Thyroid gland (tissue), 4 donors: ENCODE data around the gene ZDHHC9. TPM values are rescaled to one million over a fixed set of nuclear protein-coding genes. Genes with fewer than 3 reads are reported as not detected.
"Not testable (repeated sequence)": the region's sequence is repeated elsewhere in the genome, so short reads cannot be mapped to it uniquely, and the experiment has no call there.

Experiments used
- DNase-seq, 2 donors: peaks; one replicate each; pipeline ENCODE4 v3.0.0-alpha.2; 2019
- H3K27ac ChIP-seq, 3 donors: fragments of 200-600 bp; sonication (generic); 1 replicate in 2 of 3; 2 replicates in 1 of 3; pipeline ENCODE4 v1.5.1; 2016 to 2019; ENCODE audit warnings: mild to moderate bottlenecking in 1 of 3, moderate library complexity in 1 of 3
- H3K27me3 ChIP-seq: fragments of 200-600 bp; sonication (generic); one replicate; pipeline ENCODE4 v1.5.1; 2019
- H3K36me3 ChIP-seq, 2 donors: fragments of 200-600 bp; sonication (generic); one replicate each; pipeline ENCODE4 v1.5.1; 2016 to 2019
- H3K4me1 ChIP-seq, 2 donors: fragments of 200-600 bp; sonication (generic); one replicate each; pipeline ENCODE4 v1.5.1; 2017 to 2019
- H3K4me3 ChIP-seq, 3 donors: fragments of 200-600 bp; sonication (generic); replicated peaks in 1 of 3; 1 replicate in 2 of 3; 2 replicates in 1 of 3; pipeline ENCODE4 v1.5.1; 2016; ENCODE audit warnings: mild to moderate bottlenecking in 1 of 3
- H3K9me3 ChIP-seq: fragments of 200-600 bp; sonication (generic); one replicate; pipeline ENCODE4 v1.5.1; 2017
- CTCF ChIP-seq, 6 experiments: fragments of 200-600 bp in 3 of 6; fragments of 450-650 bp in 3 of 6; sonication (generic) in 3 of 6; IDR thresholded peaks; one replicate each; pipeline ENCODE4 v1.5.1; 2016 to 2019; ENCODE audit warnings: antibody characterized with exemption in 6 of 6, mild to moderate bottlenecking in 2 of 6, inconsistent platforms in 1 of 6, moderate library complexity in 1 of 6
- POLR2A ChIP-seq, 2 donors: fragments of 450-650 bp; IDR thresholded peaks; one replicate each; pipeline ENCODE4 v1.6.1; 2017; ENCODE audit warnings: antibody characterized with exemption in 2 of 2, mild to moderate bottlenecking in 2 of 2, moderate library complexity in 1 of 2
- WGBS, 2 donors: methylation state at CpG; one replicate each; pipeline ENCODE4 v1.1.5; 2017; 5-methylcytosine and 5-hydroxymethylcytosine counted together
- intact Hi-C: fragments of 100-400 bp; cut with DNase I; formaldehyde crosslinking; loops from one replicate; pipeline ENCODE4 v1.15.1; 2023
- total RNA-seq, 4 donors: library from RNA; depleted of rRNA; stranded (reverse); fragments of >200 nt; gene quantifications; one replicate each; pipeline ENCODE4 v1.2.3, GENCODE V29; 2016

ZDHHC9 gene
- total RNA-seq: 10 to 100 TPM; 19.7 to 35.6 (median 25.3) TPM

GRCh38 chrX:129843459-129844306 is at the start of gene ZDHHC9:
Gene ZDHHC9, minus strand, starts transcription at chrX:129843886. Its CDS starts 1,941 bp downstream, at chrX:129841945.
- Histone ChIP-seq H3K9me3 (no peaks in the 10 kb centered on the region), H3K27me3 (no peaks in the 10 kb centered on the region), H3K27ac (peak within 1 kb of the TSS in 2 of 3 donors; percentile 36 to 67), H3K4me3 (peak within 1 kb of the TSS; percentile 20 to 58 (median 52)), H3K36me3 (no peaks in the 10 kb centered on the region), H3K4me1 (no peaks in the 10 kb centered on the region)
- TF ChIP-seq CTCF (IDR thresholded peaks at IDR 0.05) (no peak), POLR2A (IDR thresholded peaks at IDR 0.05) (peak in 1 of 2 donors; percentile 58)
- intact Hi-C loops: no loop called here
- 0% methylated on average over 2 of the region's 72 CpGs; no CpG with 5 or more reads in 1 of the 2 donors for WGBS, 2 donors
- peak; percentile 81 to 84 for DNase-seq

- H3K4me1 ChIP-seq: no peaks in the 10 kb centered on the region
- 95 to 97% methylated on average over 5 of the region's 5 CpGs for WGBS, 2 donors
- no peaks in the 10 kb centered on the region for H3K9me3 ChIP-seq
- intact Hi-C loops: no loop called here
- H3K4me3 ChIP-seq: no peak overlapping the region
- no peaks in the 10 kb centered on the region for H3K36me3 ChIP-seq
- no peak overlapping the region for H3K27ac ChIP-seq
- DNase-seq: no peak
- no peaks in the 10 kb centered on the region for H3K27me3 ChIP-seq
- TF ChIP-seq CTCF (IDR thresholded peaks at IDR 0.05) (no peak), POLR2A (IDR thresholded peaks at IDR 0.05) (no peak)
Measured at GRCh38 chrX:129877401-129877800, 33.7 kb upstream of the ZDHHC9 start.

- Histone ChIP-seq H3K4me1 (no peaks in the 10 kb centered on the region), H3K36me3 (no peaks in the 10 kb centered on the region), H3K4me3 (no peak overlapping the region), H3K9me3 (no peaks in the 10 kb centered on the region), H3K27ac (no peak overlapping the region), H3K27me3 (no peaks in the 10 kb centered on the region)
- TF ChIP-seq CTCF (IDR thresholded peaks at IDR 0.05) (no peak), POLR2A (IDR thresholded peaks at IDR 0.05) (no peak)
- 100% methylated on average over 1 of the region's 4 CpGs; no CpG with 5 or more reads in 1 of the 2 donors for WGBS, 2 donors
- intact Hi-C loops: no loop called here
- peak in 1 of 2 donors; percentile 2 for DNase-seq
Measured at GRCh38 chrX:129876771-129877305, 33.2 kb upstream of the ZDHHC9 start.

- no peaks in the 10 kb centered on the region for H3K9me3 ChIP-seq
- WGBS, 2 donors: 60 to 80% methylated on average over 1 to 2 of the region's 3 CpGs
- no peak for DNase-seq
- no peaks in the 10 kb centered on the region for H3K27me3 ChIP-seq
- H3K4me3 ChIP-seq: no peak overlapping the region
- no peaks in the 10 kb centered on the region for H3K36me3 ChIP-seq
- no peak for TF ChIP-seq CTCF (IDR thresholded peaks at IDR 0.05)
- H3K4me1 ChIP-seq: no peaks in the 10 kb centered on the region
- no peak overlapping the region for H3K27ac ChIP-seq
- intact Hi-C loops: no loop called here
Measured at GRCh38 chrX:129875669-129876068, 32.0 kb upstream of the ZDHHC9 start.

- Histone ChIP-seq H3K36me3 (no peaks in the 10 kb centered on the region), H3K27me3 (no peaks in the 10 kb centered on the region), H3K4me3 (no peak overlapping the region), H3K9me3 (no peaks in the 10 kb centered on the region), H3K4me1 (no peaks in the 10 kb centered on the region), H3K27ac (no peak overlapping the region)
- DNase-seq: no peak
- WGBS, 2 donors: 75 to 83% methylated on average over 1 of the region's 2 CpGs
- intact Hi-C loops: no loop called here
- TF ChIP-seq POLR2A (IDR thresholded peaks at IDR 0.05) (no peak), CTCF (IDR thresholded peaks at IDR 0.05) (no peak)
Measured at GRCh38 chrX:129872524-129872923, 28.8 kb upstream of the ZDHHC9 start.

- 78 to 79% methylated on average over 3 of the region's 3 CpGs for WGBS, 2 donors
Measured at GRCh38 chrX:129866321-129866720, 22.6 kb upstream of the ZDHHC9 start.

GRCh38 chrX:129859134-129859533 is 15.4 kb upstream of the ZDHHC9 start:
- H3K27ac ChIP-seq, H3K4me1 ChIP-seq, H3K9me3 ChIP-seq, H3K27me3 ChIP-seq, DNase-seq, H3K4me3 ChIP-seq, intact Hi-C loops, H3K36me3 ChIP-seq: not testable (repeated sequence)
- WGBS, 2 donors: 45 to 78% methylated on average over 5 of the region's 6 CpGs

More at GRCh38 chrX:129866321-129866720, 22.6 kb upstream of the ZDHHC9 start:
- H3K36me3 ChIP-seq, H3K4me1 ChIP-seq, H3K27me3 ChIP-seq, DNase-seq, intact Hi-C loops, H3K9me3 ChIP-seq, H3K4me3 ChIP-seq, H3K27ac ChIP-seq: not testable (repeated sequence)
